Calu3 (cell line): ENCODE results near the gene ATR. TPM values are rescaled to one million over a fixed set of nuclear protein-coding genes. Genes with fewer than 3 reads are reported as not detected.

Source experiments
- BruUV-seq: library from RNA; stranded (reverse); fragments of 400-500 nt; replicated peaks from 2 replicates; lab custom pipeline; 2021; lab: Mats Ljungman, UMichigan
- CTCF ChIA-PET: fragments of 300-600 bp; sonication (Branson Sonifier 250); formaldehyde crosslinking; loops from one replicate; lab custom pipeline; 2022; ENCODE audit warnings: antibody characterized with exemption; lab: Charles Lee
- DNase-seq: peaks from one replicate; pipeline ENCODE4 v3.0.0; 2022
- H3K27ac Mint-ChIP-seq: one replicate; pipeline ENCODE4 v1.8.0; 2022; ENCODE audit warnings: mixed read lengths; ENCODE audit not compliant: unreplicated experiment
- H3K27me3 Mint-ChIP-seq: one replicate; pipeline ENCODE4 v1.8.0; 2022; ENCODE audit warnings: mixed read lengths; ENCODE audit not compliant: unreplicated experiment
- H3K36me3 Mint-ChIP-seq: one replicate; pipeline ENCODE4 v1.8.0; 2022; ENCODE audit warnings: mild to moderate bottlenecking, moderate library complexity, mixed read lengths; ENCODE audit not compliant: insufficient read depth, unreplicated experiment
- H3K4me1 Mint-ChIP-seq: one replicate; pipeline ENCODE4 v1.8.0; 2022; ENCODE audit warnings: mild to moderate bottlenecking, low read depth, mixed read lengths; ENCODE audit not compliant: unreplicated experiment
- H3K4me3 Mint-ChIP-seq: one replicate; pipeline ENCODE4 v1.8.0; 2022; ENCODE audit warnings: mild to moderate bottlenecking, low read depth, moderate library complexity, mixed read lengths; ENCODE audit not compliant: unreplicated experiment
- H3K9me3 Mint-ChIP-seq: one replicate; pipeline ENCODE4 v1.8.0; 2022; ENCODE audit warnings: low read depth, mixed read lengths; ENCODE audit not compliant: unreplicated experiment
- intact Hi-C: fragments of 100-400 bp; cut with micrococcal nuclease; formaldehyde crosslinking; loops from one replicate; pipeline ENCODE4 v1.10.0; 2022; ENCODE audit not compliant: unreplicated experiment
- total RNA-seq: library from RNA; stranded (reverse); gene quantifications from 2 replicates; pipeline ENCODE4 v1.2.3, GENCODE V29; 2022
- TF ChIP-seq, protein P1 (sequence below): fragments of 200-600 bp; IDR thresholded peaks from one replicate; pipeline ENCODE4 v1.8.0; 2022; ENCODE audit warnings: antibody characterized with exemption; ENCODE audit not compliant: unreplicated experiment

Gene ATR
- total RNA-seq, 1 experiment from 2014 or later: 70.5 TPM

DNA sequence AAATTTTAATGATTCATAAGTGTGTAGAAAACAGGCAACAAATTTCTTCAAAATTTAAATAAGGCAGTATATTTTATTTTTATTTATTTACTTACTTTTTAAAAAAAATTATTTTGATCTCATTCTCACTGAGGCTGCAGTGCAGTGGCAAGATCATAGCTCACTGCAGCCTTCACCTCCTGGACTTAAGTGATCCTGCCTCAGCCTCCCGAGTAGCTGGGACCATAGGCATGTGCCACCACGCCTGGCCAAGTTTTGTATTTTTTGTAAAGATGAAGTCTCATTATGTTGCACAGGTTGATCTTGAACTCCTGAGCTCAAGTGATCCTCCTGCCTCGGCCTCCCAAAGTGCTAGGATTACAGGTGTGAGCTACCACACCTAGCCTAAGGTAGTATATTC lies 69.5 kb downstream of the ATR start:
- no TSS peak for BruUV-seq
- TF ChIP-seq, protein P1, sequence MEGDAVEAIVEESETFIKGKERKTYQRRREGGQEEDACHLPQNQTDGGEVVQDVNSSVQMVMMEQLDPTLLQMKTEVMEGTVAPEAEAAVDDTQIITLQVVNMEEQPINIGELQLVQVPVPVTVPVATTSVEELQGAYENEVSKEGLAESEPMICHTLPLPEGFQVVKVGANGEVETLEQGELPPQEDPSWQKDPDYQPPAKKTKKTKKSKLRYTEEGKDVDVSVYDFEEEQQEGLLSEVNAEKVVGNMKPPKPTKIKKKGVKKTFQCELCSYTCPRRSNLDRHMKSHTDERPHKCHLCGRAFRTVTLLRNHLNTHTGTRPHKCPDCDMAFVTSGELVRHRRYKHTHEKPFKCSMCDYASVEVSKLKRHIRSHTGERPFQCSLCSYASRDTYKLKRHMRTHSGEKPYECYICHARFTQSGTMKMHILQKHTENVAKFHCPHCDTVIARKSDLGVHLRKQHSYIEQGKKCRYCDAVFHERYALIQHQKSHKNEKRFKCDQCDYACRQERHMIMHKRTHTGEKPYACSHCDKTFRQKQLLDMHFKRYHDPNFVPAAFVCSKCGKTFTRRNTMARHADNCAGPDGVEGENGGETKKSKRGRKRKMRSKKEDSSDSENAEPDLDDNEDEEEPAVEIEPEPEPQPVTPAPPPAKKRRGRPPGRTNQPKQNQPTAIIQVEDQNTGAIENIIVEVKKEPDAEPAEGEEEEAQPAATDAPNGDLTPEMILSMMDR: no peak
- Mint-ChIP-seq H3K36me3 (peaks cover 10% of the 10 kb centered on the region), H3K27ac (no peak overlapping the region), H3K9me3 (no peaks in the 10 kb centered on the region), H3K27me3 (no peaks in the 10 kb centered on the region), H3K4me1 (no peaks in the 10 kb centered on the region), H3K4me3 (no peak overlapping the region)
- intact Hi-C loops: no loop called here
- CTCF ChIA-PET: interaction anchor here (0.7 kb wide), 5 partner anchors 27 to 1538 kb away, joined by 3 to 6 read pairs (median 3); no protein-coding TSS in a partner anchor
- no peak for DNase-seq

DNA sequence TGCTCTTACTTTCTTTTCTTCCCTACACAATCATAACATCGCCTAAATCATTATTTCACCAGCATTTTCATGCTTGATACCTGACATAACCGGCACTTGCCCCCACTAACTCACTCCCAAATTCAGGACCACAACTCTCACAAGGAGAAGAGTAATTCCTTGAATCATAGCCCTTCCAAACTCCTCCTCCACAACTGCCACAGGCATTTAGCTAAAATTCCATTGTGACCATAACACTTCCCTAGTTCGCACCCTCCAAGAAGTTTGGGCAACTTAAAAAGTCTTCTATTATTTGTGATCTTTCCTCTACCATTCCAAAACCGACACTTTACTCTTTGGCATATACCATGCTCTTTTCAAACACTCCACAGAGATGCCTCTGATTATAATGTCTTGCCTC lies 71.3 kb downstream of the ATR start:
- no peaks in the 10 kb centered on the region for H3K4me1 Mint-ChIP-seq
- CTCF ChIA-PET: interaction anchor here (0.8 to 1.2 kb wide), 2 partner anchors 8 to 56 kb away, joined by 3 to 6 read pairs; no protein-coding TSS in a partner anchor
- no TSS peak for BruUV-seq
- no peak overlapping the region for H3K4me3 Mint-ChIP-seq
- TF ChIP-seq, protein P1: no peak
- no peaks in the 10 kb centered on the region for H3K36me3 Mint-ChIP-seq
- no peaks in the 10 kb centered on the region for H3K27me3 Mint-ChIP-seq
- DNase-seq: no peak
- intact Hi-C loops: no loop called here
- H3K9me3 Mint-ChIP-seq: no peaks in the 10 kb centered on the region
- no peak overlapping the region for H3K27ac Mint-ChIP-seq

DNA sequence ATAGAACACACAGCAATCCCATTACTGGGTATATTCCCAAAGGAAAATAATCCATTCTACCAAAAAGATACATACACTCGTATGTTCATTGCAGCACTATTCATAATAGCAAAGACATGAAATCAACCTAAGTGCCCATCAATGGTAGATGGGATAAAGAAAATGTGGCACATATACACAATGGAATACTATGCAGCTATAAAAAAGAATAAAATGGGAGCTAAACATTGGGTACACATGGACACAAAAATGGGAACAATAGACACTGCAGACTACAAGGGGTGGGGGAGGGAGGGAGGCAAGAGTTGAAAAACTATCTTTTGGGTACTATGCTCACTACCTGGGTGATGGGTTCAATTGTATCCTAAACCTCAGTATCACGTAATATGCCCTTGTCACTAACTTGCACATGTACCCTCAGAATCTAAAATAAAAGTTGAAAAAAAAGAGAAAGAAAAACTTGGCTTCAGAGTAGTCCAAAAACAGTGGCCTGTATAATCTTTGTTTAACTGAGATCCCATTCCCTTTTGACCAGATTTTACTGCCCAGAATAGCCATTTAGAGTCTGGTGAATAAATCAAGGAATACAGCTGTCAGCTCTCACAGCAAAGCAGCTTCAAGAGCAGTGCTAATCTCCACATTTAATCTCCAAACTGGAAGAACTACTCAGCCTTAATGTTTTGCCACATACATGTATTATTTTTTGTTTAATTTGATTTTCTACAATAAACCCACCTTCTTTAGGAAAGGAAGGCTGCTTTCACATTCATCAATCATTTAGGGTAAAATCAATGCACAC lies 76.1 kb downstream of the ATR start:
- no peak for DNase-seq
- Mint-ChIP-seq H3K27me3 (no peaks in the 10 kb centered on the region), H3K27ac (no peak overlapping the region), H3K9me3 (no peaks in the 10 kb centered on the region), H3K4me1 (peaks cover 15% of the 10 kb centered on the region), H3K4me3 (no peak overlapping the region), H3K36me3 (peaks cover 37% of the 10 kb centered on the region)
- CTCF ChIA-PET: interaction anchor here (0.6 kb wide), 1 partner anchor 179 kb away, joined by 5 read pairs; no protein-coding TSS in a partner anchor
- no TSS peak for BruUV-seq
- TF ChIP-seq, protein P1: no peak
- intact Hi-C loops: no loop called here

DNA sequence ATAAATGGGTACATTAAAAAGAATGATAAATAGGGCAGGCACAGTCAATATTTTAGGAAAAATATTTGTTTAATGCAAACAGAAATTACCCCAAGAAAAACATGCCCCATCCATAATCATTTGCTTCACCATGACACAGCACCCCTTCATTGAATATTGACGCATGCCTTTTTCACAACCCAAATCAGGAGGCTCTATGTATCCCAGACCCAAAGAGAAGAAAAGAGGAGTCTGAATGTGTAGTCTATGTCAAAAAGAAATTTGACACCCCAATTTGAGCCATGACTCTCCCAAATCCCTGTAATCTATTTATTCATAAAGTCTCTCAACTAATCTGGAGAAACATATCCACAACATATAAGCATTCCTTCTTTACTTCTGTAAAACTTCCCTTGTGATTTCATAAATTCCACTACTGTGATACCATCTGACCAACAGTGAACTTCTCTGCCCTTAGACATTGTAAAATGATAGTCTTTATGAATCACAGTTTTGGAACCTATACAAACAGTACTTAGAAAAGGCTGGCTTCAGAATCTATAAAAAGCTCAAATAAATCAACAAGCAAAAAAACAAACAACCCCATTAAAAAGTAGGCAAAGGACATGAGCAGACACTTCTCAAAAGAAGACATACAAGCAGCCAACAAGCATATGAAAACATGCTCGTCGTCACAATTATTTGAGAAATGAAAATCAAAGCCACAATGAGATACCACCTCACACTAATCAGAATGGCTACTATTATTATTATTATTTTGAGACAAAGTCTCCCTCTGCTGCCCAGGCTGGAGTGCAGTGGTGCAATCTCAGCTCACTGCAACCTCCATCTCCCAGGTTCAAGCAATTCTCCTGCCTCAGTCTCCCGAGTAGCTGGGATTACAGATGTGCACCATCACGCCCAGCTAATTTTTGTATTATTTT lies 77.3 kb downstream of the ATR start:
- H3K27me3 Mint-ChIP-seq: no peaks in the 10 kb centered on the region
- H3K4me3 Mint-ChIP-seq: no peak overlapping the region
- CTCF ChIA-PET: interaction anchor here (0.6 kb wide), 1 partner anchor 504 kb away, joined by 3 read pairs; no protein-coding TSS in a partner anchor
- BruUV-seq: no TSS peak
- peaks cover 44% of the 10 kb centered on the region for H3K36me3 Mint-ChIP-seq
- intact Hi-C loops: no loop called here
- peaks cover 15% of the 10 kb centered on the region for H3K4me1 Mint-ChIP-seq
- TF ChIP-seq, protein P1: no peak
- H3K9me3 Mint-ChIP-seq: no peaks in the 10 kb centered on the region
- DNase-seq: no peak
- peak overlapping the region; percentile 10 for H3K27ac Mint-ChIP-seq
